Psoas muscle (tissue), 8 donors: ENCODE results near the gene ATP8B1. TPM values are rescaled to one million over a fixed set of nuclear protein-coding genes. Genes with fewer than 3 reads are reported as not detected.

Source experiments
- ATAC-seq, 4 donors: fragments of 200-7000 bp; cut with Tn5 transposase; one replicate each; pipeline ENCODE4 v1.9.1; 2020; ENCODE audit warnings: moderate library complexity in 3 of 4, mild to moderate bottlenecking in 2 of 4
- DNase-seq, 2 donors: peaks; one replicate each; pipeline ENCODE4 v3.0.0-alpha.2; 2020
- H3K27ac ChIP-seq: fragments of 200-600 bp; one replicate; pipeline ENCODE4 v1.8.0; 2022
- H3K27me3 ChIP-seq, 3 donors: fragments of 200-600 bp in 1 of 3; one replicate each; pipeline versions ENCODE4 v1.6.1 to v1.8.0; 2013 to 2022; ENCODE audit warnings: low read length in 2 of 3, mild to moderate bottlenecking in 2 of 3, moderate library complexity in 1 of 3; ENCODE audit not compliant: insufficient read depth in 3 of 3
- H3K36me3 ChIP-seq, 2 donors: fragments of 200-600 bp in 1 of 2; one replicate each; pipeline versions ENCODE4 v1.6.1 to v1.8.0; 2013 to 2022; ENCODE audit warnings: low read depth in 1 of 2, mild to moderate bottlenecking in 1 of 2, moderate library complexity in 1 of 2; ENCODE audit not compliant: insufficient read depth in 1 of 2
- H3K4me1 ChIP-seq: fragments of 200-600 bp; one replicate; pipeline ENCODE4 v1.8.0; 2022
- H3K4me3 ChIP-seq: fragments of 200-600 bp; one replicate; pipeline ENCODE4 v1.8.0; 2022; ENCODE audit warnings: mild to moderate bottlenecking
- H3K9me3 ChIP-seq: fragments of 200-600 bp; one replicate; pipeline ENCODE4 v1.8.0; 2022
- WGBS, 3 donors: extraction: QIAGEN DNeasy Blood & Tissue Kit; methylation state at CpG; one replicate each; pipeline versions ENCODE4 v1.1.6 to v1.1.7; 2013; 5-methylcytosine and 5-hydroxymethylcytosine counted together
- intact Hi-C, 2 donors: fragments of 100-400 bp; cut with DNase I; formaldehyde crosslinking; loops; one replicate each; pipeline versions ENCODE4 v1.11.0 to v1.14.2; 2022
- polyA plus RNA-seq, 3 donors: library from polyadenylated mRNA; stranded (reverse); fragments of 200-250 nt; gene quantifications; one replicate each; pipeline ENCODE4 v1.2.3, GENCODE V29; 2013
- total RNA-seq, 4 donors: library from RNA; stranded (reverse); fragmentation: NEBNext Ultra II Directional in 2 of 4; extraction: Animal tissue kit (Norgen Biotek cat#: 25700) in 2 of 4; gene quantifications; one replicate each; pipeline versions ENCODE4 v1.2.1 to v1.2.4, GENCODE V29; 2021 to 2023
- TF ChIP-seq, protein P1 (sequence below): fragments of 200-600 bp; IDR thresholded peaks from one replicate; pipeline ENCODE4 v1.8.0; 2022; ENCODE audit warnings: antibody characterized with exemption
- donor health status: healthy with polysubstance abuse.
- donor health status: DM: no; HTN: no; CAD: no; lungs with moderate emphysema.
- donor health status: Bipolar disorder and iron deficiency.
- donor health status: healthy.
- donor health status: DM: yes; HTN: yes; CAD: no.
- donor health status: DM: no; HTN: no; CAD: no.
- donor health status: DM: no; HTN: no; CAD: no.
- donor health status: DM: yes; HTN: yes; CAD: no.

ATP8B1 gene
- total and polyA plus RNA-seq, 7 donors = 0.45 to 2.5 (median 1.2) TPM

DNA sequence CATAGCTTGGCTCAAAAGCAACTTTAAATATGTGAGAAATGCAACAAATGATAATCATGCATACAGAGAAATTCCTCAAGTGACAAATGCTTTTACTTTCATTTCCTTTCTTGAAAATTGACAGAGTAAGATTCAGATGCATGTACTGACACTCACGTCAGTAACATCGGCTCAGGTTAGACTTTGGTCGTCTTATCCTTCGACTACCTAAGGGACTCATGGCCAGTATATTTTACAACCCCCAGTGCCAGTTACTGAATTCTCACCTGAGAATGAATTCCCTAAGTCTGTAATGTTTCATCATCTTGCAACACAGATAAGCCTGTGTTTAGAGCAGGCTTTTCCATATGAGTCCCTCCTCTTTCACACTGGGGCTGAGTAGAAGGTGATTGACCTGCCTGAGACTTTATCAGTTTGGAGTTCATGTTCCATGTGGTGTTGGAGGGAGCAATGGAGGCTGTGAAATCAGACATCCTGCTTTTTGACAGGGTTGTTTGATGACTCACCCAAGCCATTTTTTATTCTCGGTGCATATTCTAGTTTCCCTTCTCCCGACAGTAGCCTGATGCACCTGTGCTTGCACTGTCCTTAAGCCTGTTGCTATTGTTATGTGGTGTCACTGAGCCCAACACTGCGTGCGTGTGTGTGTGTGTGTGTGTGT, 30.5 kb upstream of the ATP8B1 start:
- no peak for ATAC-seq
- no peaks in the 10 kb centered on the region for H3K36me3 ChIP-seq
- intact Hi-C loops = no loop called here
- TF ChIP-seq, protein P1, sequence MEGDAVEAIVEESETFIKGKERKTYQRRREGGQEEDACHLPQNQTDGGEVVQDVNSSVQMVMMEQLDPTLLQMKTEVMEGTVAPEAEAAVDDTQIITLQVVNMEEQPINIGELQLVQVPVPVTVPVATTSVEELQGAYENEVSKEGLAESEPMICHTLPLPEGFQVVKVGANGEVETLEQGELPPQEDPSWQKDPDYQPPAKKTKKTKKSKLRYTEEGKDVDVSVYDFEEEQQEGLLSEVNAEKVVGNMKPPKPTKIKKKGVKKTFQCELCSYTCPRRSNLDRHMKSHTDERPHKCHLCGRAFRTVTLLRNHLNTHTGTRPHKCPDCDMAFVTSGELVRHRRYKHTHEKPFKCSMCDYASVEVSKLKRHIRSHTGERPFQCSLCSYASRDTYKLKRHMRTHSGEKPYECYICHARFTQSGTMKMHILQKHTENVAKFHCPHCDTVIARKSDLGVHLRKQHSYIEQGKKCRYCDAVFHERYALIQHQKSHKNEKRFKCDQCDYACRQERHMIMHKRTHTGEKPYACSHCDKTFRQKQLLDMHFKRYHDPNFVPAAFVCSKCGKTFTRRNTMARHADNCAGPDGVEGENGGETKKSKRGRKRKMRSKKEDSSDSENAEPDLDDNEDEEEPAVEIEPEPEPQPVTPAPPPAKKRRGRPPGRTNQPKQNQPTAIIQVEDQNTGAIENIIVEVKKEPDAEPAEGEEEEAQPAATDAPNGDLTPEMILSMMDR = no peak
- no peak for DNase-seq
- no peak overlapping the region for H3K4me3 ChIP-seq
- no peak overlapping the region for H3K27ac ChIP-seq
- H3K27me3 ChIP-seq = no peaks in the 10 kb centered on the region
- peaks cover 5% of the 10 kb centered on the region for H3K9me3 ChIP-seq
- WGBS, 3 donors = 48 to 75% (median 62%) methylated on average over 8 of the region's 8 CpGs
- H3K4me1 ChIP-seq = no peaks in the 10 kb centered on the region

DNA sequence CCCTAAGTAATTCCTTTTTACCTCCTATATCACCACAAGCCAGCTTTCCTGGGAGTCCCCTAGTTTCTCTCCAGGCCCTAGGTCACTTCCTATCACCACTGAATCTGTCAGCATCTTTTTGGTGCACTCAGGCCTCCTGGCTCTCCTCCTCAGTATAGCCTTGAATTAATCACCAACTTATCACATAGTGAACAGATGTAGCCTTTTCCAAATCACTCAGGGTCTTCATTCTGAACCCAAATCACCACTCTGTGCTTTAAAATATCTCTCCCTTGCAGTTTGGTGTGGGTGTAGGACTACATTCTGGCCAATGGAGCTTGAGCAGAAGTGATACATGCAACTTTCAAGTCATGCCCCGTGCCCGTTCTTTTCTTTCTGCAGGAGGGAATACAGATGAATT, 29.6 kb upstream of the ATP8B1 start:
- Histone ChIP-seq H3K9me3 (peaks cover 5% of the 10 kb centered on the region), H3K36me3 (no peaks in the 10 kb centered on the region), H3K4me3 (no peak overlapping the region), H3K27me3 (no peaks in the 10 kb centered on the region), H3K27ac (no peak overlapping the region), H3K4me1 (no peaks in the 10 kb centered on the region)
- no peak for ATAC-seq
- DNase-seq = no peak
- TF ChIP-seq, protein P1 = no peak
- 85 to 93% (median 93%) methylated on average over 2 of the region's 2 CpGs for WGBS, 3 donors
- intact Hi-C loops = no loop called here

DNA sequence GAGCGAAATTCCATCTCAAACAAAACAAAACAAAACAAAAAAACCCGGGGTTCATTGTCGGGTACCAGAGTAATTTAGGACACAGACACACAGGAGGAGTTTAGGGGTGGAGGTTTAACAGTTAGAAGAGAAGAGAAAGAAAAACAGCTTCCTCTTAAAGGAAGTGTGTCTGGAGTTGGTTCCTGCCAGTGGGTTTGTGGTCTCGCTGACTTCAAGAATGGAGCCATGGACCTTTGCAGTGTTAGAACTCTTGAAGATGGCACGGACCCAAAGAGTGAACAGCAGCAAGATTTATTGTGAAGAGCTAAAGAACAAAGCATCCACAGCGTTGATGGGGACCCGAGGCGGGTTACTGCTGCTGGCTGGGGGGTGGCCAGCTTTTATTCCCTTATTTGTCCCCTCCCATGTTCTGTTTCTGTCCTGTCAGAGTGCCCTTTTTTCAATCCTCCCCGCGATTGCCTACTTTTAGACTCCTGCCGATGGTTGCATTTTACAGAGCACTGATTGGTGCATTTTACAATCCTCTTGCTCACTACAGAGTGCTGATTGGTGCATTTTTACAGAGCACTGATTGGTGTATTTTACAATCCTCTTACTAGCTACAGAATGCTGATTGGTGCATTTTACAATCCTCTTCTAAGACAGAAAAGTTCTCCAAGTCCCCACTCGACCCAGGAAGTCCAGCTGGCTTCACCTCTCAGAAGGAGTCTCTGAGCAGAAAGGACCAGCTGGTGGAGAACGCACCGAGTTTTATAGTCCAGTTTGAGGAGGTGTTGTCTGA, 28.7 kb upstream of the ATP8B1 start:
- Histone ChIP-seq H3K36me3 (no peaks in the 10 kb centered on the region), H3K9me3 (peaks cover 5% of the 10 kb centered on the region), H3K4me3 (no peak overlapping the region), H3K27me3 (no peaks in the 10 kb centered on the region), H3K27ac (no peak overlapping the region), H3K4me1 (no peaks in the 10 kb centered on the region)
- DNase-seq (no peak), ATAC-seq (no peak)
- intact Hi-C loops = no loop called here
- TF ChIP-seq, protein P1 = no peak
- WGBS, 3 donors = 87 to 90% (median 89%) methylated on average over 14 of the region's 14 CpGs

DNA sequence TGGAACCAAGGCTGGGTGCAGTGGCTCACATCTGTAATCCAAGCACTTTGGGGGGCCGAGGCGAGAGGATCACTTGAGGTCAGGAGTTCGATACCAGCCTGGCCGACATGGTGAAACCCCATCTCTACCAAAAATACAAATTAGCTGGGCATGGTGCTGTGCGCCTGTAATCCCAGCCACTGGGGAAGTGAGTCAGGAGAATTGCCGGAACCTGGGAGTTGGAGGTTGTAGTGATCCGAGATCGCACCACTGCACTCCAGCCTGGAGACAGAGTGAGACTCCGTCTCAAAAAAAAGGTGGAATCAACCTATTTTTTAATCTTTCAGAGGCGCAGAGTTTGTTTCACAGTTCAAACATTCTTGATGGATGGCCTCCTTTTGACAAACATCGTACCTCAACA, 24.5 kb upstream of the ATP8B1 start:
- H3K27me3 ChIP-seq = no peaks in the 10 kb centered on the region
- H3K36me3 ChIP-seq = no peaks in the 10 kb centered on the region
- 71 to 84% (median 73%) methylated on average over 11 of the region's 11 CpGs for WGBS, 3 donors
- intact Hi-C loops = no loop called here
- ATAC-seq (no peak), DNase-seq (no peak)
- TF ChIP-seq, protein P1 = no peak
- H3K4me1 ChIP-seq = no peaks in the 10 kb centered on the region
- H3K27ac ChIP-seq = no peak overlapping the region
- no peak overlapping the region for H3K4me3 ChIP-seq
- H3K9me3 ChIP-seq = peaks cover 5% of the 10 kb centered on the region
